ENCODE results near the gene SF3B1. TPM values are rescaled to one million over a fixed set of nuclear protein-coding genes. Genes with fewer than 3 reads are reported as not detected.

SF3B1 gene
- total RNA-seq, 1 donor from 2014 or later, result 787 TPM

DNA sequence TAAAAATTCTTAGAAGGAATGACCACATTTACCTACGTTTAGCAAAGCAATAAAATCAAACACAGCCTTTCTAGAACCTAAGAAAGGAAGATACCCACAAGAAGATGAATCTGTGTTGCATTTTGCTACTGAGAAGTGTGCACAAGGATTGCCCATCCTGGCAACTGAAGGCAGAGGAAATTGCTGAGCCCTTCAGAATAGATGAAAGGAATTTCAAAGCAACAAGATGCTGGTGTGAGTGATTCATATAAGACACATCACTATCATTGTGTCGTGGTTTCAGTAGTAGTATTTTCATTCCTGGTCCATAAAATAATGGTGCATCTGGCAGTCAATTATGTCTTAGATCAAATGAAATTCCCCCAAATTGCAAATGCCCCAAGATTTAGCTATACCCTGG is 75.9 kb downstream of the SF3B1 start:
- TF ChIP-seq EZH2phosphoT487 (IDR thresholded peaks at IDR 0.05), result no peak
- no peak for TF ChIP-seq EZH2 (IDR thresholded peaks at IDR 0.05)
- TF ChIP-seq, protein P1, sequence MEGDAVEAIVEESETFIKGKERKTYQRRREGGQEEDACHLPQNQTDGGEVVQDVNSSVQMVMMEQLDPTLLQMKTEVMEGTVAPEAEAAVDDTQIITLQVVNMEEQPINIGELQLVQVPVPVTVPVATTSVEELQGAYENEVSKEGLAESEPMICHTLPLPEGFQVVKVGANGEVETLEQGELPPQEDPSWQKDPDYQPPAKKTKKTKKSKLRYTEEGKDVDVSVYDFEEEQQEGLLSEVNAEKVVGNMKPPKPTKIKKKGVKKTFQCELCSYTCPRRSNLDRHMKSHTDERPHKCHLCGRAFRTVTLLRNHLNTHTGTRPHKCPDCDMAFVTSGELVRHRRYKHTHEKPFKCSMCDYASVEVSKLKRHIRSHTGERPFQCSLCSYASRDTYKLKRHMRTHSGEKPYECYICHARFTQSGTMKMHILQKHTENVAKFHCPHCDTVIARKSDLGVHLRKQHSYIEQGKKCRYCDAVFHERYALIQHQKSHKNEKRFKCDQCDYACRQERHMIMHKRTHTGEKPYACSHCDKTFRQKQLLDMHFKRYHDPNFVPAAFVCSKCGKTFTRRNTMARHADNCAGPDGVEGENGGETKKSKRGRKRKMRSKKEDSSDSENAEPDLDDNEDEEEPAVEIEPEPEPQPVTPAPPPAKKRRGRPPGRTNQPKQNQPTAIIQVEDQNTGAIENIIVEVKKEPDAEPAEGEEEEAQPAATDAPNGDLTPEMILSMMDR (IDR thresholded peaks at IDR 0.05), result no peak
- DNase-seq (ENCODE audit: low spot score), result no peak
- no peaks in the 10 kb centered on the region for H4K20me1 ChIP-seq (ENCODE audit: low read depth)
- no peaks in the 10 kb centered on the region for H3K79me2 ChIP-seq (ENCODE audit: low read depth)
- H3K27me3 ChIP-seq, result no peaks in the 10 kb centered on the region
- peaks cover 2% of the 10 kb centered on the region for H3K27me3 Mint-ChIP-seq (ENCODE audit: insufficient read depth, low read depth)
- H3K4me1 Mint-ChIP-seq, result peaks cover 2% of the 10 kb centered on the region
- no peaks in the 10 kb centered on the region for H3K36me3 Mint-ChIP-seq
- H3K27ac Mint-ChIP-seq, result peak overlapping the region; percentile 35
- H3K9me3 ChIP-seq (ENCODE audit: low read depth), result no peaks in the 10 kb centered on the region
- no peak overlapping the region for H3K4me3 ChIP-seq
- no peak overlapping the region for H3K4me3 Mint-ChIP-seq
- no peaks in the 10 kb centered on the region for H3F3A ChIP-seq (ENCODE audit: low read depth)
- H3K27ac ChIP-seq, result no peak overlapping the region
- no peaks in the 10 kb centered on the region for H3K4me1 ChIP-seq
- H2AFZ ChIP-seq (replicated peaks), result no peak overlapping the region
- H3K9me3 Mint-ChIP-seq, result no peaks in the 10 kb centered on the region
- no peaks in the 10 kb centered on the region for H3K36me3 ChIP-seq
- H3K9ac ChIP-seq, result no peak overlapping the region
- H3K4me2 ChIP-seq, result no peak overlapping the region

DNA sequence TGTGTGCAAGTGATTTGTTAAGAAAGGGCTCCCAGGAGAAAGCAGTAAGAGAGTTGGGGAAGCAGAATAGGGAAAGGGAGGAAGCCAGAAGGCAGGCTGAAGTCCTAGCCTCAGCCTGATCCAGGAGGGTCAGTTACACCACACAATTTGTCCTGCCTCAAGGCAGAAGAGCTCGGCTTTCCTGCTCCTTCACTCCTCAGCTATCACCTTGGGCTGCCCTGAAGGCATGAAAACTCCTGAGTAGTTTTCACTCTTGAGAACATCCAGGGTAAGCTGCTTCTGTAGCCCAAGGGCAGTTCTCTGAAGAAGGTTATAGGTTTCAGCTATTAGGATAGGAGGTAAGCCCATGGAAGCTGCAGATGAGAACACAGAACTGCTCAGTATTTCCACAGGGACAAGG is 76.8 kb downstream of the SF3B1 start:
- no peaks in the 10 kb centered on the region for H3K4me1 ChIP-seq
- H3K4me2 ChIP-seq, result no peak overlapping the region
- no peaks in the 10 kb centered on the region for H4K20me1 ChIP-seq (ENCODE audit: low read depth)
- Mint-ChIP-seq H3K27ac (peak overlapping the region; percentile 14), H3K9me3 (no peaks in the 10 kb centered on the region), H3K4me3 (no peak overlapping the region), H3K36me3 (no peaks in the 10 kb centered on the region), H3K4me1 (peaks cover 2% of the 10 kb centered on the region), H3K27me3 (ENCODE audit: insufficient read depth, low read depth) (peaks cover 2% of the 10 kb centered on the region)
- H3K36me3 ChIP-seq, result no peaks in the 10 kb centered on the region
- no peaks in the 10 kb centered on the region for H3K9me3 ChIP-seq (ENCODE audit: low read depth)
- H3F3A ChIP-seq (ENCODE audit: low read depth), result no peaks in the 10 kb centered on the region
- H2AFZ ChIP-seq (replicated peaks), result no peak overlapping the region
- H3K27ac ChIP-seq, result no peak overlapping the region
- H3K79me2 ChIP-seq (ENCODE audit: low read depth), result no peaks in the 10 kb centered on the region
- no peak for DNase-seq (ENCODE audit: low spot score)
- TF ChIP-seq EZH2 (IDR thresholded peaks at IDR 0.05) (no peak), EZH2phosphoT487 (IDR thresholded peaks at IDR 0.05) (no peak)
- TF ChIP-seq, protein P1 (IDR thresholded peaks at IDR 0.05), result no peak
- H3K4me3 ChIP-seq, result no peak overlapping the region
- no peak overlapping the region for H3K9ac ChIP-seq
- no peaks in the 10 kb centered on the region for H3K27me3 ChIP-seq

DNA sequence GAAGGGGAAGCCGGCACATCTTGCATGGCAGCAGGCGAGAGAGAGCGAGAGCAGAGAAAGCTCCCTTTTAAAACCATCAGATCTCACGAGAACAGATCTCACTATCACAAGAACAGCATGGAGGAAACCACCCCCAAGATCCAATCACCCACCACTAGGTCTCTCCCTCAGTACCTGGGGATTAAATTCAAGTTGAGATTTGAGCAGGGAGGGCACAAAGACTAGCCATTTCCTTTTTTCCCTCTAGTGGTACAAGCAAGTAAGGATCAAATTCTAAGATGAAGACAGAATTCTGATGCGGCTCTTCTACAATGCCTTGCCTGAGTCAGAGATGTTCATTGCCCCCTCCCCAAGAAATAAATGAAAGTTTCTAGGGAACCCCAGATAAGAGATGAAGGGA is 78.7 kb downstream of the SF3B1 start:
- no peak overlapping the region for H3K9ac ChIP-seq
- DNase-seq (ENCODE audit: low spot score), result peak; percentile 21
- H3K9me3 ChIP-seq (ENCODE audit: low read depth), result no peaks in the 10 kb centered on the region
- H3K27me3 ChIP-seq, result no peaks in the 10 kb centered on the region
- H3K27ac ChIP-seq, result no peak overlapping the region
- H3K4me2 ChIP-seq, result no peak overlapping the region
- peak overlapping the region; percentile 4 for H3K27ac Mint-ChIP-seq
- no peak overlapping the region for H3K4me3 ChIP-seq
- H3K36me3 ChIP-seq, result no peaks in the 10 kb centered on the region
- no peaks in the 10 kb centered on the region for H3K9me3 Mint-ChIP-seq
- peak overlapping the region; percentile 26 for H2AFZ ChIP-seq (replicated peaks)
- TF ChIP-seq EZH2phosphoT487 (IDR thresholded peaks at IDR 0.05), result no peak
- TF ChIP-seq, protein P1 (IDR thresholded peaks at IDR 0.05), result peak; percentile 45
- no peak for TF ChIP-seq EZH2 (IDR thresholded peaks at IDR 0.05)
- H3K36me3 Mint-ChIP-seq, result no peaks in the 10 kb centered on the region
- H3K79me2 ChIP-seq (ENCODE audit: low read depth), result no peaks in the 10 kb centered on the region
- H3F3A ChIP-seq (ENCODE audit: low read depth), result no peaks in the 10 kb centered on the region
- no peaks in the 10 kb centered on the region for H4K20me1 ChIP-seq (ENCODE audit: low read depth)
- no peaks in the 10 kb centered on the region for H3K4me1 ChIP-seq
- H3K4me3 Mint-ChIP-seq, result no peak overlapping the region
- peaks cover 2% of the 10 kb centered on the region for H3K4me1 Mint-ChIP-seq
- H3K27me3 Mint-ChIP-seq (ENCODE audit: insufficient read depth, low read depth), result peaks cover 4% of the 10 kb centered on the region

All from neural progenitor cell (in vitro differentiated cells).